HG03025 (cell line): Measurements from ENCODE around the gene ALK.

ENCODE experiments used
- ATAC-seq: cut with Tn5 transposase; IDR thresholded peaks from one replicate; pipeline ENCODE4 v1.9.1; 2021; ENCODE audit warnings: mild to moderate bottlenecking, moderate library complexity; ENCODE audit not compliant: unreplicated experiment, low FRiP score

Gene ALK

DNA sequence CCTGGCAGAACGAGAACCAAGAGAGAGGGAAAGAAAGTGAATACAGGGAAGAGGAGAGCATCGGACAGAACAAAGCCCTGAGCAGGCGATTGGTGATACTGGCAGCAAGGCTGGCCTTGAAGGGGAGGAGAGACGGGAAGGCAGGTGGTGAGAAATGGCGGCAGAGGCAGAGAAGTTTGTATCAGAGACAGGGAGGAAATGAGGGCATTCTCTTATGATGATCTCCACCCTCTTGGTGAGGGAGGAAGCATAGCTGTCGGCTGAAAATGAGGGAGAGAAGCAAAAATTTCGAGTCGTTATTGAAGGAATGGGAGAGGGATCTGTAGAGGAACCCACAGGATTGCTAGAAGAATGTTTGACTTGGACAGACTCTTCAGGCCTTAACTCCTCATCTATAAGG is 725.6 kb downstream of the ALK start:
- no peak for ATAC-seq

DNA sequence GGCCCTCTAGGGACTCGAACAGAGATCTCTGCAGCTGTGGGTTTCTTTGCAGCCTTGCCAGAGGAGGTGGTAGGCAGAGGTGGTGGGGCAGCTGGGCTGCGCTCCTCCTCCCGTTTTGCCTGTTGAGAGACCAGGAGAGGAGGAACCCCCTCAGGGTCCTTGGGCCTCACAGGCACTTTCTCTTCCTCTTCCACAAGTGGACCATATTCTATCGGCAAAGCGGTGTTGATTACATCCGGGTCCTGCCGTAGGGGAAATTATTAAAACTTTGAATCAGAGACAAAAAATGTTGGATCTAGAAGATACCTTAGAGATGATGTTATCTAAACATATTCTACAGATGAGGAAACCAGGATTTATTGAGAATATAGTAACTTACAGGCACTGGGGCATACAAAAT is 727.7 kb downstream of the ALK start:
- no peak for ATAC-seq

DNA sequence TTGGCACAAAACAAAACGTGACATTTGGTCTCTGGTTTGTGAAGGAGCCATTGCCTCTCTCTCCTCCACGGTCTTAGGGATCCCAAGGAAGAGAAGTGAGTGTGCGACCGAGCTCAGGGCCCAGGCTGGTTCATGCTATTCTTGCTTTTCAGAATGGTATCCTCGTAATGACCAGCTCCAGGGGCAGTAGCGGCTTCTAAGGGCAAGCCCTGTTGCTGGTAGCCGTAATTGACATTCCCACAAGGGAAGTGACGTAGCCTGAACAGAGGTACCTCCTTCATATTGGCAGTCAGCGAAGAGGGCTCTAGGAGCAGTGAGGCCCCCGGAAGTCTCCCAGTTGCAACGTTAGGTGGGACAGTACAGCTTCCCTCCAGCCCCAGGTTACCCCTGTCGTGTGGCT is 728.3 kb downstream of the ALK start:
- no peak for ATAC-seq

DNA sequence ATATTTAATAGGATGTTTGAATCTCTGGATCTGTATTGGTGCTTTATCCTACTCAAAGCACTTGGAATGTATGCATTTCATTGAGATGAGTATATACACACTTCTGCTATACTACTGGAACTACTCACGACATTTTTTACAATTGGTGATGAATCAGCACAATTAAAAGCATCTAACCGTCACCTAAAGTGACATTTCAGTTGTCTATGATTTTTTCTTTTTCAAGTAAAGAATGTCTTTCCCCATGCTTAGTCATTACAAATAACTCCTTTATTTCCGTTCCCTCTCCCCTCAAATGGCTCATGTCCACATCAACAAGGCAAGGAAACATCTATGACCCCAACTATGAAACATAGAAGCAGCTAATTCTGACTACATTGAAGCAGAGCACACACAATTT is 728.9 kb downstream of the ALK start:
- ATAC-seq: no peak

DNA sequence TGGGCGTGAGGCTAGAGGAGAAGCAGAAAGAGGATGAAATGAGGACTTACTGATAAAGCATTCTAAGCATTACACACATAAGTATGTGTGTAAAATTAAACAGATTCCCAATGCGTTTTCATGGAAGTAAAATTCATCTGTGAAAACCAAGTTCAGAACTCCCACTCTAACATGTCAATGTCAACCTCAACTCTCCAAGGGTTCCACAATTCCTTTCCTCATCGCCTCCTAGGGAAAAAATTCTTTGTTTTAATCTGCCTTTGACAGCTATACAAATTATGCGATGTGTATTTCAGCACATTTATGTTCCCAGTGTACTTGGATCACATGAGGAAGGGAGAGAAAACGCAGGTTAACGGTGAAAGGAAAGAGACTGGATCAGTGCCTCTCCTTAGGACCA is 729.6 kb downstream of the ALK start:
- no peak for ATAC-seq

DNA sequence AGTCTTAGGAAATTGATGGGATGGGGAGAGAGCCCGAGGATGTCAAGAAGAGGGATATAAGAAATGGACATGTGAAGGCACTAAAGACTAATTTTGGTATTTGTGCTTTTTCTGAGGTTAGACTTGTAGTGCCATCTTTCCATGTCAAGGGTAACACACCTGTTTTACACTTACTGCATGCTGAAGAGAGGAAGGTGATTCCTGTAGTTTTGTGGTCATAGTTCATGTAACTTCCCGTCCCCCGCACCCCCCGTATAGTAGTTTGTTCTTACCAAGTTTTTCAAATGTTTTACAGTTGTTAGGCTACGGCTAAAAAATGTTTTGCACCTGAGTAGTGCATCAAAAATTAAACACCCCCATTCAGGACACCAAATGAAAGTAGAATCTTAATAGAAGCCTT is 732.3 kb downstream of the ALK start:
- no peak for ATAC-seq

DNA sequence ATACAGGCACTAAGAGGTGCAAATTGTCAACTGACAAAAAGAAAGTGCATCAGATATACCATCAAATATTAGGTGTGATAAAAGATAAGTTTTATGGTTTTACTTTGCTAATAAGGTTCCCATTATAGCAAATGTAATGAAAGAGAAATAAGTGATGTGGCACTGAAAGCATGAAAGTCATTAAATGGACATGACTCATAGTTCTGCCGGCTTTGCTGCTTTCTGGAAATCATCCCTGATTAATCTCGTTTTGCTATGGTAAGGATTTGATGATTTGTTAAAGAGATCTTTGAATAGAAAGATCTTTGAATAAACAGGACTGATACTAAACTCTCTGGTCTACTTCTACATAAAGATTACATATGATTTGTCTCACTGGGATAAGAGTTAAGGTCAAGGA is 733.5 kb downstream of the ALK start:
- no peak for ATAC-seq

DNA sequence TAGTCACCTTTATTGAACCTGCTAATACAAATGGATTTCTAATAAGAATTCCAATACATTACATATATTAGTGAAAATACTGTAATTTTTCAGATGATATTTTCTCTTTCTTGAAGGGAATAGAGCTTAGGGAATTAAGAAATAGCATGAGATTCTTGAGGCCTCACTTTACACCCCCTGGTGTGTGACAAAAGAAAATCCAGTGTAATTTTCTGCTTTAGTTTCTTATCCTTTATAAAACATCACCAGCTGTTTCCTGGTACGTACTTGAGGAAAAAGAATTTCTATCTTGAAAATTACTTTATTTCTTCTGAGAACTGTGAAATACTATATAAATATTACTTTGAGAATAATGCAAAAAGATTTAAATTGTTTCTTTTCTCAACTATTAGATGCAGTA is 734.6 kb downstream of the ALK start:
- ATAC-seq: no peak

DNA sequence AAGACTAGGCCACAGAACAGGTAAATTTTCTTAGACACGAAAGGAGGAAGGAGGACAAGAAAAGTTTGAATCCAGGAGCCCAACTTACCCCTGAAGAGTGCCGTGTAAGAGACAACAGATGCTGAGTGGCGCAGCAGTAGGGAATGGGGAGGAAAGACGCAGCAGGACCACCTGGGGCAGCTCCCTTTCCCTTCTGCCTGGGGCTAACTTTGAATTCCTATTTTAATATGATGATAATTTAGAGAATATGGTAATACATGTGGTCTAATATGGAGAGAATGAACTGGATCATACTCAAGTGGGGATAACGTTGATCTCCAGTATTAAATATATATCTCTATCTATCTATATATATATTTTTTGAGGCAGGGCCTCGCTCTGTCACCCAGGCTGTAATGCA is 736.9 kb downstream of the ALK start:
- no peak for ATAC-seq

DNA sequence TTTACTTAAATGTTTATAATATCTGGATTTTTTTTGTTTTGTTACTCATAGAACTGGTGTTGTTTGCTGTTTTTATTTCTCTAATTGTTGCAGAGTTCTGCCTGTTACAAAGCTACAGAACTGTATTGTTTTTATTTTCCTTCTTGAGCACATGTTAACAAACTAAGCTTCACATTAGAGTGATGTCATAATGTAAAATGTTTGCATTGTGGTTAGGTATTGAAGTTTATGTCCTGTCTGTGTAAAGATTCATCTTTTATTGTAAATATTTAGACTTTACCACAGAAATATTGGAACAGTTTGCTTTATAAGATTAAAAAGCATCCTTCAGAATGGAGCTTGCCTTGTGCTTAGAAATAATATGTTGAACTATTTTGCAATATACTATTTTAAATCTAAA is 738.5 kb downstream of the ALK start:
- no peak for ATAC-seq

DNA sequence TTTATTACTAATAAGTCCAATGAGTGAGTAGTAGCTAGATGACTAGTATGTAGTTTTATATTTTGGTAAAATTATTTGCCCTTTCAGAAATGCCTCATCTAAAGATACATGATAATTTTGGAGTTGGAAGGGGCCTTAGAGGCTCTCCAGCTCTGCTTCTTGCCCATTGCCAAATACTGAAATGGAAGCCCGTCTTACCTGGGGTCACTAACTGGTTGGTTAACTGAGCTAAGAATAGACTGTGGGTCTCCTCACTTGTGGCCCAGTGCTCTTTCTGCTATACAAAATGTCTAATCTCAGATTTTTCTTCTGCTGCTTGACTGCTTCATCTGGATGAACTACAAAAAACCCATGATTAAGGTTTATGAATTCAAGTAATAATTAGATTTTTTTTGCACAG is 739.1 kb downstream of the ALK start:
- no peak for ATAC-seq

DNA sequence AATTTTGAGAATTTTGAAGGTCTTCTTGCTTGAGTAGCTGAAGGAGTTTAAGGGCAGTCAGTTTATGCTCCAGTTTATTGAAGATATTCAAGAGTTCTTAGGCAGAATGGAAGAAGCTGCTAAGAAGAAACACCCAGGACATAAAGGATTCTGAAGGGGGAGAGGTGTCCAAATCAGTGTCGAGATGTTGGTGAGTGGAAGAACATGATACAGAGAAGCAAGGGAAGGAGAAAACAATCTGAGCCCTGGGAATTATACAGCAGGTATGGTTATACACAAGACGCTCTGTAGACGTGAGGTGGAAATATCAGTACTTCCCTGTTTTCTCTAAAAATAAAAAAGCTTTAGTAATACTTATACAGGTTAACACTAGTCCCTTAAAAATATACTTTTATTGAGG is 746.0 kb downstream of the ALK start:
- no peak for ATAC-seq

DNA sequence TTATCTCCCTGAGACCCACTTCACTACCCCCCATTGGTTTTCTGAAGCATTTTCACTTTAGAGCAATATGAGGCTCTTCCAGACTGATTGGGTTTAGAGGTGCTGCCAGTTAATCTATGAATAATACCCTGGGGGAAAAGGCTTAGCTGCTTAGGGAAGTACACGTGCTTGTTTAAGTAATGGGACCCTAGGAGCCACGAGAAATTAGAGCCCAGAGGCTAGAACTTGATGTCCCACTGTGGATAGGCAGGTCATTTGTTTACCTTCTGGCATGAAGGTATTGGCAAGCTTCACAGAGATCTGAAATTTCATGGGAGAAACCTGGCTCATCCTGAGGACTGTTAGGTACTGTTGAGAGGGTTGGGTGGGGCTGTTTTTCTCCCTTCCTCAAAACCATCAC is 746.4 kb downstream of the ALK start:
- no peak for ATAC-seq

DNA sequence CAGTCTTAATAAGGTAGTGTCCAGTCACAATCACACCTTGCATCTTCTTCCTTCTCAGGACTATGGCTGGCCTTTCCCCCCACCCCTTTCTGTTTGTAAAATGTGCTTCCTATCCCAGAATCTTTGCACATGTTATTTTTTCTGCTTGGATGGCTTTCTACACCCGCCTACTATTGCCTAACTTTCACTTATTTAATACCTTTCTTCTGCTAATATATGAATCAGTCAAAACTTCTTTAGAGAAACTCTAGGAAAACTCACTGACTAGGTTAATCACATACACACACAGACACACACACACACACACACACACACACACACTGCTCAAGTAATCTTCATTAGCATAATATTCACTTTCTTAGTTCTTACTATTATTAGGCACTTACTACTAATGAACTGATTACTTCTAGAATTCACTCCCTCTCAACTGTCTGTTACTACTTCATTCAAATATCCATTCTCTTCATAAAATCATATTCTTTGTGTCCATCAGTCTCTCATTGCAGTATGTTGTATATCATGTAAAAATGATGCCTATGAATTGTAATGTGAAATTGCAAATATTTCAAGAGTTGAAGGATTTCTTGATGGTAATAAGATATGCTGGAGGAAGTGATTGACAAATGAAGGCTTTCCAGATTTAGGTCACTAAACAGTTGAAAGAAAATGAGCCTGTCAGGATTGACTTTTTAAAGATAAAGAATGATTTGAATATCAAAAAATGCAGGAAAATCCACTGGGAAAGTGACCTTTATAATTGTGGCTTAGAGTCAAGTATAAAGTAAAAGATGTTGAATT is 754.9 kb downstream of the ALK start:
- ATAC-seq: no peak

DNA sequence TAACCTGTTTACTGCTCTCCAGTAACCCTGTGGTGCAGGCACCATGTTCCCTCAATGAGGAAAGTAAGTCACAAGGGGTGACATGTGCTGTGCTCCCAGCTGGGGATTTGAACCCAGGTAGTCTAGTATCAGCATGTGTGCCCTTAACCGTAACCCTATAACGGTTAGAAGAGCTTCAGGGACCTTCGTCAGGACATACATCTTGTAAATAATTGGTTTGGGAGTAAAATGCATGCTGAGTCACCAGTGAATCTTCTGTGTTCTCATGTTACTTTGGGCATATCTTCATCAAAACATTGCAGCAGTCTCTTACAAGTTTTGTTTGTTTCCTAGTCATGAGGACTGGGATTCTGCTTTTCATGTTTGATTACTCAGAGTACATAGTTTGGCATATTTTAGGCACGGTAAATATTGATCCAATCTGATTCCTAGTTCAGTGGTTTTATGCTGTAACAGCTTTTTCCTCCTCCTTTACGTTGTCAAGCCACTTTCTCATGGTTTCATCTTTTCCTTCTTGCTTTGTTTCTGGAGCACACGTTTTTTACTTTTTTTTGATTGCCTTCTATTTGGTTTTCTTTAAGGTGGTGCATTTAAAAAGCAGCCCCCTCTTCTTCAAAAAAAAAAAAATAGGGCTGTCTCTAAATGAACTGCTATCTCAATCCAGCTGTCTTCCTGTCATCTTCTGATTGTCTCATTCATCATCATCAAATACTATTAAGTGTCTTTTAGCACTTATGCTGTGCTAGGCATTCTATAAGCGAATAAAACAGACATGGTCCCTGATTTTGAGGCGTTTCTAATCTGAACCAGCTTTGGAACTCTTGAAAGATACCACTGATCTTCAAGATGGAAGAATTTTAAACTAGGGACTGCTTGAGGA is 755.8 kb downstream of the ALK start:
- ATAC-seq: no peak

DNA sequence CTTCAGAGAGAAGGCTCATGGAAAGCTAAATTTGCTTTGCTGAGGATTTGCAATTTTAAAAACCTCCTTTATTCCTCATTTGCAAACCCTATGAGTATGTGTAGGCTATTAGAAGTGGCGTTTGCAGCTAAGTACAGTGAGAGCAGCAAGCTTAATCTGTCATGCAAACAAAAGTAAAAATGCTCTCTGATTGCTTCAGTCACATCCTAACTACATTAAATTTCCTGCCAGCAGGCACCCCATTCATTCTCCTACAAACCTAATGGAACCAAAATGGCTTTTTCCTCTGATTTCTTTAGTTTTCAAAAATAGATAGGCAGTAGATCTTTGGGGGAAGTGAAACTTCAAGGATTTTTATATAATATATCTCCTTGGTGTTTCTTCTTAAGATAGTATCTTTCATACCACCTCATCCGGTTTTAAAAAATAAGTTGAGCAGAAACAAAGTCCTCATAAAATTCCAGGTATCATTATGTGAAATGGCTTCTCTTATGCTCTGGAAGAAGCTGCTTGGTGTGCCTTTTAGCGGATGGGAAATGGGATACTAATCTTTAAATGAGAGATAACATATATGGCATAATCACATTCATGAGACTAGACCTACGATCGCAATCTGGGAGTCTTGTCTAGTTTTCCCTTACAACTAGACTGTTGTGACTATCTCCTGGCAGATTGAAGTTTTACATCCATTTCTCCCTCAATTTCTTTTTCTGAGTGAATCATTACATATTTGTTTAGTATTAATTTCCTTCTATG is 757.1 kb downstream of the ALK start:
- ATAC-seq: no peak

DNA sequence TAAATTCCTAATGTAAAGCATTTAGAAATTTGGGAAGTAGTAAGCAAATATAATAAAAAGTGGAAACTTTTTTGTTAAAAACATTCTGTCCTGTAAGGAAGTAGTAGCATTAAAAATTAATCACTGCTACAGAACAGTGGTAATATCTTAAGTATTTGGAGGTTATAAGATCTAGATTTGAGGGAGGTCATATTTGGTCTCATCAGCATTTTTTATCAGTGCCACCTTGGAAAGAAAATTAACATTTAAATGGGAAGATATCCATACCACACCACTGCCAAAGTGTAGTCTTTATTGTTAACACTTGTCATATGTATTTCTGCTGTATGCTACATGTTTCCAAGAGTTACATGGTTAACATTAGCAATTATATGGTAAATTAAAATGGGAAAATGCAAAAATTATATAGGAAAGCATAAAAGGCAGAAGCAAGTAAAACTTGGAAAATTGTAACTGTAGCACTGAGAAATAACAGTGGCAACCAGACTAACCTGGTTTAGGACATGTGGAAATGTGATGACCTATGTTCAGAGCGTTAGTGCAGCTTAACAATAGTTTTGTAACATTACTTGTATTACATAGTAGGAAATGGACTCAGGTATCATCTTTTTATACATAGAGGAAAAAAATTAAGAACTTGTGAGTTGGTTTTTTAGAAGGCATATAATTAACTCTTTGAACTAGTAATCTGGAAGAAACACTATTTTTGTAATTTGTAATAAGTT is 759.0 kb downstream of the ALK start:
- no peak for ATAC-seq

DNA sequence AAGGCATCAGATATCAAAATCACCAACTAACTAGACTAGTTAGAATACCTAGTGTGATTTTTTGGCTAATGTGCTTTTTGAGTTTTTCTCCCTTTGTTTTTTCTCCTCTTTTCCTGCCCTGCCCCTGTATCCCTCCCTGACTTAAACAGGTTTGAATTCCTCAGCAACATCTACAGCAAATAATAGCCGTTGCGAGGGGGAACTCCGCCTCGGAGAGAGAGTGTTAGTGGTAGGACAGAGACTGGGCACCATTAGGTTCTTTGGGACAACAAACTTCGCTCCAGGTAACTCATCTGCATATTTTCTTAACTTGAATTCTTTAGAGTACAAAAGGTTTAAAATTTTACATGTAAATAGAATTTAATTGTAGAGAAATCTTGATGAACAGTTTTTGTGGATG is 761.2 kb downstream of the ALK start:
- ATAC-seq: no peak

DNA sequence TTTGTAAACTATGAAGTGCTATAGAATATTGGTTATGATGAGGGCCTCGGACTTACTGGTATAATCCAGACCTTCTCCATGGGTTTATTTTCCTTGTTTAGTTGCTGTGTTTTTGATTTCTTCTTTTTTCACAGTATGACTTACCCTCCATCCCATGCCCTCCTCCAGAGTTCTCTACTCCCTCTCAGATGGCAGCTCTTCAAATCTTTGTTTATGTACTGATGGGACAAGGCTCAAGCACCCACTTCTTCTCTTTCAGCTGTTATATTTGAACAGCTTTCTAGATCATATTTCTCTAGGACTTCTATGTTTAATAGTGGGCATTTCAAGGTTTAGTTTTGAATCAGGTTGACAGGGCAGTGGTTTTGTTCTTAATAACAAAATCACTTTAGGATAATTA is 762.3 kb downstream of the ALK start:
- ATAC-seq: no peak

DNA sequence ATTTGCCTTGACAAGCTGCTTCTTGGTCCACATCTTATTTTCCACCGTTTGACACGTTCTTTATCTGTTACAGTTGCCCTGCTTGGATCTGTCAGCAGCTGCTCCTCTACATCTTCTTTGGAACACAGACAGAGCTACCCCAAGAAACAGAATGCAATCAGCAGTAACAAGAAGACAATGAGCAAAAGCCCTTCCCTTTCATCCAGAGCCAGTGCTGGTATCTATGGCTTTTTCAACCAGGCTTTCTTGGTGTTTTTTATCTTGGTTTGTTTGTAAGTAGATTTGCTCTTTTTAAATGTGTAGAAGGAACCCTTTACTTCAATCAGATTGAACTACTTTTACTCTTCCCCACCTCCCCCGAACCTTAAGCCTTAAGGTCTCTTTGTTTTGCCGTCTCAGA is 764.3 kb downstream of the ALK start:
- ATAC-seq: no peak

DNA sequence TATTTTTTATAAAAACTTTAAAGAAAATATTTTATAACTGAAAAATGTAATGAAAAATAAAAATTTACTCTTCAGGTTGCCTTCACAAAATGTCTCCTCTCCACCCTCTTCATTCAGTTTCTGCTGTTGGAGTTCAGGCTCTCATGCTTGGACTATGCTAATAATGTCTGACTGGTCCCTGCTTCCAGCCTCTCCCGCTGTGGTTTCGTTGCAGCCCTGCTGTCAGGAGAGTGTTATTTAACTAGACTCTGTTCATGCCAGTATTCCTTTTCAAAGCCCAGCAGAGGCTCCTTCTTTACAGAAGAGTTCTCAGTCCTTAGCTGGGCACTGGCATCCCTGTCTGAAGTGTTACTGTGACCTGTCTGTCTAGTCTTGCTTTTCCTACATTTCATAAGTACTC is 765.8 kb downstream of the ALK start:
- ATAC-seq: no peak
